Stimulated activated CD8-positive, alpha-beta memory T cell treated with anti-CD3 and anti-CD28 coated beads, Interleukin-15, amount 100 ng/mL, for 4 hours (primary cell): ENCODE data around the gene SELL.
"Not testable (repeated sequence)": the region's sequence is repeated elsewhere in the genome, so short reads cannot be mapped to it uniquely, and the experiment has no call there.

ENCODE experiments used
- DNase-seq, 2 donors: peaks; one replicate each; pipeline ENCODE4 v3.0.0-alpha.2; 2020; ENCODE audit warnings: low read depth in 2 of 2

The SELL gene

DNA sequence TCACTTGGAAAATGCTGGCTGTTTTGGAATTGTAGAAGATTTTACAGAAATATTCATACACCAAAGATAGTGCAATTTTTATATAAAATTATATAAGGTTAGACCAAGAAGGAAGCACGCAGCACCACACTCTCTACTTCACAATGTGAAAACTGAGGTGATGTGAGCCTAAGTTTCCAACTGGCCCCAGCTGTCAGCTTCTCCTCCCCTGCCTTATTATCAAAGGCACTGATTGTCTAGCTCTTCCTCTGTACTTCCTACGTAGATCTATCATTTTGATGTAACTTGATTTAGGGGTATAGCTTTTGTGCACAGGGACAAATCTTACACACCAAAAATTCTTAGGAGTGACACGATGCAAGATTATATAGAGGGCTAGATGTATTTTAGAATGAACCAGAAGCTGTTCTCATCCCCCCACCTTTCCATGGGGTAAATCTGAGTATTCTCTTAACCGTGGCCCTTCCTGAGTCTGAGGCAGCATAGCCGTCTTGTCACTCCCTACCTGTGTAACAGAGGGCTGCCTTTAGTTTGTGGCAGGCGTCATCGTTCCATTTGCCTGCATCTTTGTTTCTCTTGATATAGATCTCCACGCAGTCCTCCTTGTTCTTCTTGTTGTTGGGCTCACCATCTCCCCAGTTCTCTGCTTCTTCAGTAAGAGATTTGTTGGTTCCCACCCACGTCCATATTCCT is 3.4 kb downstream of the SELL start:
- no peak for DNase-seq

DNA sequence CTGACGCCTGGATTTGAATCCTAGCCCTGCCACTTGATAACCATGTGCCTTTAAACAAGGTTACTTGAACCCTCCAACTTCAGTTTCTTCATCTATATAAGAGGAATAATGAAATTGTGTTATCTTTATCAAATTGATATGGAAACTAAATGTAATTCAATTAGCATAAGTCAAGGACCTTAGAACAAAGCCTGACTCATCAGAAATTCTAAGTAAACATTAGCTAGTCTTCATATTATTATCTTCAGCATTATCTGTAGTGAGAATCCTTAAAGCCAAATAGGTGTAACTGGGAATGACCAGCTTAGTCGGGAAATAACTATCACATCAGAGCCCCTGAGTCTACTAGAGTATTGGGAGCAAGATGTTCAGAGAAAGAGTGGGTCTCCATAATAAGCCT is 6.6 kb downstream of the SELL start:
- DNase-seq = no peak

DNA sequence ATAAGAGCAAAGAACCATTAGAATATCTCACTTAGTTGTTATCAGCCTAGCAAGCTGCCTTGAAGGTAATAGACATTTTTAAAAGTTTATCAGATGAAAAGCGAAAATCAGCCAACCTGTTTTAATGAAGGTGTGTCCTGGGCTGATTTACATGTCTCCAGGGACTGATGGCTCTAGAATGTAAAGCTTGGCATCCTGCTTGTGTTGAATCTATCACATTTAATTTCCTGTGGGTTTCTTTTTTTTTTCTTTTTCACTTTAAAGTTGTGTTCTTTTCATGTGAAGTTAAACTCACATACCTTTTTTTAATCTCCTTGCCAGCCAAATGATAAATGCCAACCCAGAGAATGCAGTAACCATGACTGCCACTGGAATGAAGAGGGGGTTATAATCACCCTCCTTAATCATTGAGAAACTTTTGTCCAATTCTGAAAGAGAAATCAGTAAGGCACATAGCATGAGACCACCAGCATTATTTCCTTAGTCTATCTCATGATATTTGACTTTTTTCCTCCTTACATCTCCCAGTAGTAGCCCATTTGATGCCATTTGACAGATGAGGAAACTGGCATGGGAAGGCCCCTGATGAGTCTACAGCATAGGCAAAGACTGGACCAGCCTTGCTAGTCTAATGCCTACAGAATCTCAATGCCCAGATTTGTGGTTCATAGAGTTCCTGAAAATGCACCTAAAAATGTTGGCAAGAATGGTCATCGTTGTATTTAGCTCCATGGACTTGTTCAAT is 10.0 kb downstream of the SELL start:
- no peak for DNase-seq

DNA sequence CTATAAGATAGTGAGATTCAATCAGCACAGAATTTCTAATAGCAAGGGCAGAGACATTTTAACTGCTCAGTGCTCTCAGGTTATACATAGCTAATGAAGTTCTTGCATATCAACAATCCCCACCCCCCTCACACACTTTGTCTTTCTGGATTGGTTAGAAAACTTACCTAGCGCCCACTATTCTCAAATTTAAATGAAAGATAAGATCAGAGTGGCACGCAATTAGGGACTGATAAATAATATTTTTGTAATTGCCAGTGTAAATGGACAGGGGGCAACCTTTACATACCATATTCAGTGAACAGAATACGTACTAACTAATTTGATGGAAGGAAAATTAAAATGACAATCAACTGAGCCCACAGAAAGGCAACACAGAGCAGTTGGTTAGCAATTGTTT is 11.7 kb downstream of the SELL start:
- DNase-seq = no peak

DNA sequence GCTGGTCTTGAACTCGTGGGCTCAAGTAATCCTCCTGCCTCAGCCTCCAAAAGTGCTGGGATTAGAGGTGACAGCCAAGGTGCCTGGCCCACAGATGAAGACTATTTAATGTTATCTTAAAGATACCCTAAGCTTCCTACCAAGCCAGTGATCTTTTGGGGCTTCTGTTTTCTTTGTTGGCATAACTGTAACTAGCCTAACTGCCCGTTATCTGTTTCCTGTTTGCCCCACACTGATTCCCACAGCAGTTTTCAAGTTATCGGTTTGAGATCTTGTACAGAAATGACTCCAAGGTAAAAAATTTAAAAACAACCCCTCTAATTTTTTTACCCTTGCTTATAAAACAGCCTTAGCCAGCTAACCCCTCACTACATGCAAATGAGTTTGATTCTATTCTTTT is 12.4 kb downstream of the SELL start:
- DNase-seq = no peak

DNA sequence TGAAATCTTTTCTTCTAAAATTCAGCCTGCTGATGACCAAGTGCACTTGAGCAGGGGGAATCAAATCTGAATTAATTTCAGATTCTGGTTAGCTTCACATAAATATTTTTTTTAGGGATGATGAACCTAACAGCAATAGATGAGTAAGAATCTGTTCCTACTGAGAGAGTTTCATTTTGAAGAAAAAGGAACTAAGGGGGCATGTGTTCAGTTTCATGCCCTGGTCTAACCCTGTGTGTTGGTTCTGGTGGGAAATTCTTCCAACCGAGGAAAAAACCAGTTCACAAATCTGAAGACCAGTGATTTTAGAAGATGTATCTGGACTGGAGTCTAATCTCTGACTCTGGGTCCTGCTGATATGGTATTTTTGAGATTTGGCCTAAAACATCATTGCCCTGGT is 13.7 kb downstream of the SELL start:
- no peak for DNase-seq

DNA sequence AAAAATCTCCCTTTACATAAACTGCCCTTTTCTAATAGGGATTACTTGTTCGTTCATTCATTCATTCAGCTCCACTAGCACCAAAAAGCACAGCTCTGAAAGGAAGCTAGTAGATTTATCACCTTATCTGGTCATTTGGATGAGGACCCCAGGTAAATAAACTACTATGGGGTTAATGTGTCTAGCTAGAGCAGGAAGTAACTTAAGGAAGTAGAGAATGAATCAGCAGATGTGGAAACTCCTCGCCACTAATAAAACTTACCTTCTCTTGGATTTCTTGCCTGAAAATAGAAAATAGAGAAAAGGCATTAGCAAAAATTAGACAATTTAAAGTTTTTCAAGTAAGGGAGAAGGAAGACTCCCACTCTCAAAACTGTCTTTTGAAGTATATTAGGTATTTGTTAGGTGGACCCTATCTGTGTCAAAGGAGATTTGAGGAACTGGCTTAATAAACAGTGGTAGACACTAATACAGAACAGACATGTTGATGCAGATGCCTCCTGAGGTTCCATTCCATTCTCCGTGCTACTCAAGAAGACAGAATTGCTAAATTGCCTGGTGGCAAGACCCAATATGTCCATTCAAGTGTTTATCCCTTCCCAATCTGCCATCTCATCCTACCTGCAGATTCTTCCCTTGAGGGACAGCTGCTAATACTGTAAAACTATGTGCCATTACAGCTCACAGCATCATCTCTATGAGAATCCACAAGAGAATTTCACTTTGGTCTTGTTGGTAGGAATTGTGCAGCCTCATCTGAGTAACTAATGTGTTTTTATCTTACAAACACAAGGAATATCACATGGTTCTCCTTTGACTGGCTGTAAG is 14.9 kb downstream of the SELL start:
- no peak for DNase-seq

DNA sequence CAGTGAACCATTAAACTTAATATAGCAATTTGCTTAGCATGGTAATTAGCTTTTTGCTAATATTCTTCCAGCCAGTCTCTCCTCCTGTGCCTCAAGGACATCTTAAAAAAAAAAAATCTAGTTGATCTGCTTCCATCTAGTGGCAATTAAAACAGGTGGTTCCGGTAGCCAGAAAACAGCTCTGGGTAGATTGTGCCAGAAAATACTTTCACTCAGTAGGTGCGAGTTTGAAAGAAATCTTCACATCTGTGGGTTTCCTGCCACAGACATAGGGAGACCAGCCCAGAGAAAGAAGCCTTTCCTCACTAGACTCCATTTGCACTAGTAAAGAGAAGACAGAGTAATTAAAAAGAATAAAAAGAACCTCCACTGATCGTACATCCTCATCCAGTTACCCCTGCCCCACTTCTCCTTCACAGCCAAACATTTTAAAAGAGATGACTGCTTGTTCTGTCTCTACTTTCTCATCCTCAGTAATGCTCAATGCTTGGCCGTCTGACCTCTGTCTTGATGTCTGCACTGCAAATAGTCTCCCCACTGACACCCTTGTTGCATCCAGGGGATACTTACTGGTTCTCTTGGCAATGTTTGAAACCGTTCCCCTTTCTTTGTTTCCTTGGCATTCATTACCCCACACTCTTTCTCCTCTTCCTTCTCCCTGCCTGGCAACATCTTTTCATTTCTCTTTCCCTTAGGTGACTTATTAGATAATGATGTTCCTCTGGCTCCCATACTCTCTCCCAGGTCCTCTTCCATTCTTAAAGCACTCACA is 16.9 kb downstream of the SELL start:
- DNase-seq = no peak

DNA sequence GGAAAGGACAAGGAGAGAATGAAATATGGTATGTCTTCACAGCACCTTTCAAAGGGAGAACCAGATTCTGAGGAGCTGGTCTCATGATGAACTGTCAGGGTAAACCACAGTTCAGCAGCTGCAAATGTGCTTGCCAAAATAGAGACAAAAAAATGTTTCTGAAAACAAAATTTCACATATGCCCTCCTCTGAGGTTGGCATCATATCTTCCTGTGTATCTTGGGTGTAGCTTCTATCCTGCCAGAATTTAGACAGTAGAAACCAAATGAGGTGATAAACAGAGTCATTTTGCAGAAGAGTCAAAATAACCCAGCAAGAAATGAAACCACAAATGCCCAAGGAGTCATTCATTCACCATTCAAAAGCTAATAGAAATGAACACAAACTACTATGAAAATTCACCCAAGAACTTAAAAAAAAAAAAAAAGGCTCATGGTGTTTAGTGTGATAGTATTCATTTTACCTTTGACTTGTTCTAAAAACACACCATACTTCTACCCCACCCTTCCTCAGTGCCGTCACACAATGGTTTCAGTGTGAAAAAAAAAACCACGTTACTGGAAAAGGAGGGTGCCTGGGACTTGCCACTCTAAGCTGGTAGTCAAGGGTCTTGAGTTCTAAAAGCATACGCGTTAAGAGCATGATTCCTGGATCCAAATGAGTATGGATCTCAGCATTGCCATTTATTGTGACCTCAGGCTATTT is 18.5 kb downstream of the SELL start:
- no peak for DNase-seq

DNA sequence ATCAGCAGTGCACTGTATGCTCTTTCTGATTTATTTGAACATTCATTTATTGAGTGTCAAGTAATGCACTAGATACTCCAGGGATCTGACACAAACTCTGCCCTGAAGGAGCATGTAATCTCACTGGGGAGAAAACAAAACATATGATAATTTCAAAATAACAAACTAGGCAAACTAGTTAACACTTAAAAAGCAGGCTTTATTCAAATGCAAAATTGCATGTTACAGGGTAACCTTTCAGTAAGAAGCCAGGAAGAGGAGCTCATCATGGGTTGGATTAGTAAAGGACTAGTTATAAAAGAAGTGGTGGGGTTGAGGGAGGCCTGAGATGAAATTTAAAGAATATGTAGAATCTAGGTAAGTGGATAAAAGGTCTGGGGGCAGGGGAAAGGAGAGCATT is 20.9 kb downstream of the SELL start:
- DNase-seq = no peak

DNA sequence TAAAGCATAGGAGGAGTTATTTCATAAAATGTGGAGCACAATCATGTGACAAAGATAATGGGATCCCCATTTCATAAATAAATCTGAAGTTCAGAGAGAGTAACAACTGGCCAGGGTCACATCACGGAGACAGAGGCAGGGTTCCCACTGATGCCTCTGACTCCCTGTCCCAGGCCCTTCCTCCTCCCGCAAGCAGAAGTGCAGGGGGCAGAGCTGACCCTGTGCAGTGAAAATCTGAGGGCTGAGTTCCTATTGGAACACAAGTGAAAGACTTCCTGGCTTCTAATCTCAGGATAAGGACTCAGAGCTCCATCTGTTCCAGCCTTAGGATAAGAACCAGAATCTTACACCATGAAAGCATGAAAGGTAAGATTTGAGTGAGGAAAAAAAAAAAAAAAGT is 22.0 kb downstream of the SELL start:
- no peak for DNase-seq

DNA sequence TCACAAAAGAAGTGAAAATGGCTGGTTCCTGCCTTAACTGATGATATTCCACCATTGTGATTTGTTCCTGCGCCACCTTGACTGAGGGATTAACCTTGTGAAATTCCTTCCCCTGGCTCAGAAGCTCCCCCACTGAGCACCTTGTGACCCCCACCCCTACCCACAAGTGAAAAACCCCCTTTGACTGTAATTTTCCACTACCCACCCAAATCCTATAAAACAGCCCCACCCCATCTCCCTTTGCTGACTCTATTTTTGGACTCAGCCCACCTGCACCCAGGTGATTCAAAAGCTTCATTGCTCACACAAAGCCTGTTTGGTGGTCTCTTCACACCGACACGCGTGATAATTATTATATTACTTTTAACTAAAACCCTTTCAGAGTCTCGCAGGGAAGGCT is 23.0 kb downstream of the SELL start:
- not testable (repeated sequence) for DNase-seq

DNA sequence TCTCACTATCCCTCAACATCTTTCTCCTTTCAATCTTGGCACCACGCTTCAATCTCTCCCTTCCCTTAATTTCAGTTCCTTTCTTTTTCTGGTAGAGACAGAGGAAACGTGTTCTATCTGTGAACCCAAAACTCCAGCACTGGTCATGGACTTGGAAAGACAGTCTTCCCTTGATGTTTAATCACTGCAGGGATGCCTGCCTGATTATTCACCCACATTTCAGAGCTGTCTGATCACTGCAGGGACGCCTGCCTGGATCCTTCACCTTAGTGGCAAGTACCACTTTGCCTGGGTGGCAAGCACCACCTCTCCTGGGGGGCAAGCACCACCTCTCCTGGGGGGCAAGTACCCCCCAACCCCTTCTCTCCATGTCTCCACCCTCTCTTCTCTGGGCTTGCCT is 27.8 kb downstream of the SELL start:
- DNase-seq = no peak

DNA sequence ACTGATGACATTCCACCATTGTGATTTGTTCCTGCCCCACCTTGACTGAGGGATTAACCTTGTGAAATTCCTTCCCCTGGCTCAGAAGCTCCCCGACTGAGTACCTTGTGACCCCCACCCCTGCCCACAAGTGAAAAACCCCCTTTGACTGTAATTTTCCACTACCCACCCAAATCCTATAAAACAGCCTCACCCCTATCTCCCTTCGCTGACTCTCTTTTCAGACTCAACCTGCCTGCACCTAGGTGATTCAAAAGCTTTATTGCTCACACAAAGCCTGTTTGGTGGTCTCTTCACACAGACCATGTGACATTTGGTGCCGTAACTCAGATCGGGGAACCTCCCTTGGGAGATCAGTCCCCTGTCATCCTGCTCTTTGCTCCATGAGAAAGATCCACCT is 28.3 kb downstream of the SELL start:
- not testable (repeated sequence) for DNase-seq

DNA sequence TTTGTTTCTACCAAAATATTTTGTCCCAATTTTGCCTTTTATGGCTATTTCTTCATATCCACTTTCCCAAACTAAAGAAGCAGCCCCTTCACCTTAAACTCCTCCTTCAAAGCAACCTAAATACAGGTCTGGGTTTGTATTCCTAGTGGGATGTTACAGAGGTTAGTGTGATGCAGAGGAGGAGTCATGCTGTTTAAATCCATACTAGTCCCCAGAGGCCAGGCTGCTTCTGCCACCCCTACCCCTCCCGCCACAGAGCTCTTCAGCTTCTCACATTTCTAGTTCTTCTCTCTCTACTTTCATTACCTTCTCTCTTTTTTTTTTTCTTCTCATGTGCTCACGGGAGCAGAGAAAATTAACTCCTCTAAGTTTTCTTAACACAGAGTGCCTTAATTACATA is 29.3 kb downstream of the SELL start:
- DNase-seq = no peak

DNA sequence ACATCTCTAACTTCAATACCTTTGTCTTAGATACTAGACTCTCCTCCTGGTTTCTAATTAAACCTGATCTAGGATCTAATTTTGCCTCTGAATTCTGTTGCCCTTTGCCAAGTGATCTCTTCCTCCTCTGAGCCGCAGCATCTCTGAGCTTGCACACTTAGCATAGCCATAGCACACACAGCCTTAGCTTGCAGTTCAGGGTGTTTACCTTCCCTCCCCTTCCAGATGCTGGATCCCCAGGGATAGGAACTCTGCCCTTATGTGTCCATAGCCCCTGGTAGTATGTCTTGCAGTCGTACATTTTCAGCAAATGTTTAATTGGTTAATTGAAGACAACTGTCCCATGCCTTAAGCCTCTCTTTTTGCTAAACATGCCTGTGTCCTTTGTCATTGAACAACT is 30.3 kb downstream of the SELL start:
- DNase-seq = no peak

DNA sequence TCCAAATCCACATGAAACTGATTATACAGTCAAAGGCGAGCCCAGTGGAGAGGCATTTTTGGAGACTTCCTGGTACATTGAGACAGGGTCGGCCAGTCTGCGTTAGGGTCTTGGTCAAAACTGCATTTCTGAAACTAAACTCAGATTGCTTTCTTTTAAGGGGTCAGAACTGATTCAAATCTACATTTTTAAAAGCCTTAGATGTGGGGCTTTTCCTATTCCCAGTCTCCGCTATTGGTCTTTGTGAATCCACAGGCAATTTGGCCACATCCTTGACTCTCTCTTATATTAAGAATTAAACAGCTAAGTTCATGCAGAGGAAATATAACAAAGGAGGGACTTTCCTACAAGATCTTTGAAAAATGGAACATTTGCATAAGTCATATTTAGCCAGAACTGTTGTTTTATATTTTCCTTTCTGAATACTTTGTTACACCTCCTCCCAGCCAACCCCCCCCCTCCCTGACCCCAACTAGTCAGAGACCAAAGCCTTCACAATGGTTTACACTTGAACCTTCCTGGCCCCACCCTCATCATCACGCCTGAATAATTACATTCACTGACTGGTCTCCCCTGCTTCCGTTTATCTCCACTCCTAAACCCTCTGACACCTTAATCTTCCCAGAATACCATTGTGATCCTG is 30.9 kb downstream of the SELL start:
- DNase-seq = peak; percentile 23 to 63

DNA sequence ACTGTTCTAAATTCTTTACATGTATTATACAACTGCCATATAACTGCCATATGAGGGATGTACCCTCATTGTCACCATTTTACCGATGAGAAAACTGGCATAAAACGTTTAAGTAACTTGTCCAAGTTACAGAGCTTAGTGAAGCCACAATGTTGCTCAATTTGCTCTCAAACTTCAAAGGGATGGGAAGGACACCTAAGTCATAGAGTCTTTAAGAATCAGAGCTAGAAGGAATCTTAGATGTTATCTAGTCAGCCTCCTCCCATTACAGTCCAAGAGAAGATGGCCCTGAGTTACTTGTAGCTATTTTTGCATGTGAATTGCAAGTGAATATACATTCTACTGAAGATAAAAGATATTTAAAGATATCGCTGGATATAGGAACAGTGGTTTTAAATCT is 31.7 kb downstream of the SELL start:
- no peak for DNase-seq

DNA sequence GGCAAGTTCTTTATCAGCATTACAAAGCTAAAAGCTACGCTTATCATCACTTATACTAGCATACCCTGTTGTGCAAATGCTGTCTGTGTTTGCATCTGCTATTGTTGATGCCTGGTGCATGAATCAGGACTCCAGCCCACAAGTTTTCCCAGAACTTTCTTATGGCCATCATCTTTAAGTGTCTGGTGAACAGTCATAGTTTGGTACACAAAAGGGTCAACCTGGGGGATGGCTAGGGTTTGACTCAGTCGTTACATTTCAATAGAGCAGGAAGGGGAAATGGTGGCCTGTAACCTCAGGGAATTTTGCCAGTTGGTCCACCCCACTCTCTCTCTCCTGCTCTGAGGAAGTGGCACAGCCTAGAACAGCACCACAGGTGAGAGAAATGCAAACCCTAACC is 35.4 kb downstream of the SELL start:
- DNase-seq = no peak

DNA sequence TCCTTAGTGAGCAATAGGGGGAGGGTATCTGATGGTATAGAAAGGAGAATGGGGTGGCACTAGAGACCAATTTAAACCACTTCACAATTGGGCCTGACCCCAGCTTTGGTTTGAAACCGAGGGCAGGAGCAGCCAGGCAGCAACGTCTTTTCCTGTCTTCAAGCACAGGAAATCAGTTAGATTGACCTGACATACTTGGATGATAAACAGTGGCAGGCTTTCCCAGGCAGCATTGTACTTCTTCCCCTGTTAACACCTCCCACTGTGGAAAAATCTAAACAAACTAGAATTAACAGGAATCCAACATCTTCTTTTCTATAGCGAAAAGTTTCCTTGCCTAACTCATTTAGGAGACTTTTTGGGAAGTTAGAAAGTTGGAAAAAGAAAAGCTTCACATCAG is 40.6 kb downstream of the SELL start:
- no peak for DNase-seq

DNA sequence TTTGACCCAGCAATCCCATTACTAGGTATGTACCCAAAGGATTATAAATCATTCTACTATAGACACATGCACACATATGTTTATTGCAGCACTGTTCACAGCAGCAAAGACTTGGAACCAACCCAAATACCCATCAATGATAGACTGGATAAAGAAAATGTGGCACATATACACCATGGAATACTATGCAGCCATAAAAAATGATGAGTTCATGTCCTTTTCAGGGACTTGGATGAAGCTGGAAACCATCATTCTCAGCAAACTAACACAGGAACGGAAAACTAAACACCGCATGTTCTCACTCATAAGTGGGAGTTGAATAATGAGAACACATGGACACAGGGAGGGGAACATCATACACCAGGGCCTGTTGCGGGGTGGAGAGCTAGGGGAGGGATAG is 41.2 kb downstream of the SELL start:
- DNase-seq = not testable (repeated sequence)
